GM06990 (cell line): ENCODE measurements around the gene PHF11.

ENCODE experiments used
- DNase-seq: peaks from one replicate; pipeline ENCODE4 v3.0.0-alpha.2; 2011; ENCODE audit not compliant: insufficient read length; ENCODE audit errors: extremely low read depth
- H3K27me3 ChIP-seq: replicated peaks from 2 replicates; pipeline ENCODE4 v1.6.0; 2011; ENCODE audit warnings: low read length; ENCODE audit not compliant: control insufficient read depth, insufficient read depth
- H3K36me3 ChIP-seq: 2 replicates; pipeline ENCODE4 v1.5.1; 2011; ENCODE audit warnings: low read length; ENCODE audit not compliant: control insufficient read depth, insufficient read depth
- H3K4me3 ChIP-seq: replicated peaks from 2 replicates; pipeline ENCODE4 v1.5.1; 2011; ENCODE audit warnings: low read depth, mild to moderate bottlenecking, control low read depth, low read length
- CTCF ChIP-seq: IDR thresholded peaks from 2 replicates; pipeline ENCODE4 v1.5.1; 2011; ENCODE audit warnings: low read length, control low read depth, mild to moderate bottlenecking, inconsistent platforms; ENCODE audit not compliant: insufficient read depth, poor library complexity, severe bottlenecking

PHF11 gene

DNA sequence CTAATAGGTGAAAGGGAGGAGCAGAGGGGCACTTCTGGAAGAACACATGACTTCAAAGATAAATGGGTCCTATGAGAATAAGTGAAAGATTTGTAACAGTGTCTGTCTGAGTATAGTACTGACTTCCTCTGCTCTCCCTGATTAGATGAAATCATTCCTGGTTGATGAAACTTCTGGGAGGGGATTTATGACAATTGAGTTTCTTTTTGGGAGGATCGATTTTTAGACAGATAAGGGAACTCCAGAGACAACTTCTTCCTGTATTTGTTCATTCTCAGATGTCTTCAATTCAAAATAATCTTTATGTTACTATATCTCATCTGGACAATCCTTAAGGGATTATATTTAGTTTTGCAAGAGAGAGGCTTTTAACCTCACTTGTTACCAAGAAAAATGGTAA lies 31.7 kb upstream of the PHF11 start:
- TF ChIP-seq CTCF = no peak
- H3K27me3 ChIP-seq = no peaks in the 10 kb centered on the region
- H3K36me3 ChIP-seq = peaks cover 6% of the 10 kb centered on the region
- no peak overlapping the region for H3K4me3 ChIP-seq
- DNase-seq = no peak

DNA sequence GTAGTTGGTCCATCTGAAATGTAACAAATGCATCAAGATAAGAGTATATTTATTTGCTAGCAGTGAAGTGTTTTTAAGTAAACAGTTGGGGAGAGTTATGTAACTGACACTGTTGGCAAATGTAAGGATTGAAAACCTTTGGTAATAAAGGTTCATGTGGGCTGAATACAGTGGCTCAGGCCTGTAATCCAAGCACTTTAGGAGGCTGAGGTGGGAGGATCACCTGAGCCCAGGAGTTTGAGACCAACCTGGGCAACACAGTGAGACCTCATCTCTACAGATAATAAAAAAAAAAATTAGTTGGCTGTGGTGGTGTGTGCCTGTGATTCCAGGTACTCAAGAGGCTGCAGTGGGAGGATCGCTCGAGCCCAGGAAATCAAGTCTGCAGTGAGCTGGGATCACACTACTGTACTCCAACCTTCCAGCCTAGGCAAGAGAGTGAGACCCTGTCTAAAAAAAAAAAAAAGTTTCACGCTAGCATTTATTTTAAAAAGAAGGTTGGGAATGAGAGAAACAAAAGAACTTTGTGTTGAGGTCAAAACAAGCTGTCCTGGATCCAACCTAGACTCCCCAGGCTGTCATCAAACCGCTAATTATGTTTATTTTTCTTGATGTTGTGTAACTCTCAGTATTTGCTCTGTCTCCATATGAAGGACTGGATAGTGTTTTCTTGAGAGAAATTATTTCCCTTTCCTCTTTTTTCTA lies 31.0 kb upstream of the PHF11 start:
- TF ChIP-seq CTCF = no peak
- H3K4me3 ChIP-seq = no peak overlapping the region
- no peaks in the 10 kb centered on the region for H3K27me3 ChIP-seq
- DNase-seq = no peak
- H3K36me3 ChIP-seq = peaks cover 6% of the 10 kb centered on the region

GRCh38 chr13:49466292-49466838 lies 29.4 kb upstream of the PHF11 start:
- Histone ChIP-seq H3K36me3 (peaks cover 6% of the 10 kb centered on the region), H3K27me3 (no peaks in the 10 kb centered on the region), H3K4me3 (no peak overlapping the region)
- TF ChIP-seq CTCF = no peak
- DNase-seq = no peak

- no peak for TF ChIP-seq CTCF
- Histone ChIP-seq H3K36me3 (no peaks in the 10 kb centered on the region; the same call in none of the 2 replicates), H3K27me3 (no peaks in the 10 kb centered on the region), H3K4me3 (no peak overlapping the region)
- DNase-seq = no peak
Observed at GRCh38 chr13:49472186-49472585, 23.6 kb upstream of the PHF11 start.

- Histone ChIP-seq H3K36me3 (peaks cover 1% of the 10 kb centered on the region), H3K27me3 (no peaks in the 10 kb centered on the region), H3K4me3 (no peak overlapping the region)
- no peak for DNase-seq
- no peak for TF ChIP-seq CTCF
Observed at GRCh38 chr13:49476529-49476928, 19.2 kb upstream of the PHF11 start.
